B cell (primary cell): Measurements from ENCODE around the gene ELF4. TPM values are rescaled to one million over a fixed set of nuclear protein-coding genes. Genes with fewer than 3 reads are reported as not detected.

Experiments used
- ATAC-seq: fragments of 200-7000 bp; cut with Tn5 transposase; one replicate; pipeline ENCODE4 v1.10.0; 2021; ENCODE audit warnings: low read depth, mild to moderate bottlenecking, moderate number of reproducible peaks, moderate library complexity
- CTCF ChIA-PET: fragments of 350-600 bp; sonication (Branson Sonifier 250); formaldehyde crosslinking; loops from one replicate; lab custom pipeline; 2021; ENCODE audit warnings: antibody characterized with exemption, inconsistent platforms; lab: Charles Lee
- POLR2A ChIA-PET: fragments of 350-600 bp; sonication (Branson Sonifier 250); formaldehyde crosslinking; loops from one replicate; lab custom pipeline; 2021; ENCODE audit warnings: antibody characterized with exemption; lab: Charles Lee
- DNase-seq: peaks from one replicate; pipeline ENCODE4 v3.0.0; 2013
- H2AFZ ChIP-seq: 2 replicates; pipeline ENCODE4 v1.6.1; 2012; ENCODE audit warnings: mild to moderate bottlenecking, low read depth, low read length; ENCODE audit not compliant: insufficient read depth, poor library complexity, severe bottlenecking
- H3K27ac ChIP-seq, 2 donors: 1 replicate in 1 of 2; 2 replicates in 1 of 2; pipeline ENCODE4 v1.5.1; 2012 to 2013; ENCODE audit warnings: low read length in 2 of 2, mild to moderate bottlenecking in 2 of 2, moderate library complexity in 1 of 2
- H3K27me3 ChIP-seq, 4 experiments: fragments of 200-600 bp in 1 of 4; sonication (generic) in 1 of 4; replicated peaks in 1 of 4; 1 replicate in 2 of 4; 2 replicates in 2 of 4; pipeline versions ENCODE4 v1.6.1 to v1.7.0; 2013 to 2016; ENCODE audit warnings: low read length in 3 of 4, mild to moderate bottlenecking in 2 of 4, mixed read lengths in 1 of 4, moderate library complexity in 1 of 4; ENCODE audit not compliant: insufficient read depth in 4 of 4, control insufficient read depth in 3 of 4; ENCODE audit errors: control extremely low read depth in 1 of 4
- H3K36me3 ChIP-seq, 2 experiments: replicated peaks in 1 of 2; 1 replicate in 1 of 2; 2 replicates in 1 of 2; pipeline versions ENCODE4 v1.6.1 to v1.7.1; 2013; ENCODE audit warnings: low read length in 1 of 2; ENCODE audit not compliant: insufficient read depth in 2 of 2, control insufficient read depth in 1 of 2; ENCODE audit errors: control extremely low read depth in 1 of 2, extremely low read depth in 1 of 2
- H3K4me1 ChIP-seq, 2 donors: fragments of 200-600 bp in 1 of 2; sonication (generic) in 1 of 2; 1 replicate in 1 of 2; 2 replicates in 1 of 2; pipeline versions ENCODE4 v1.5.1 to v1.6.1; 2013 to 2017; ENCODE audit warnings: low read length in 2 of 2; ENCODE audit not compliant: control insufficient read depth in 2 of 2, insufficient read depth in 2 of 2
- H3K4me2 ChIP-seq: replicated peaks from 2 replicates; pipeline ENCODE3; 2012; ENCODE audit warnings: mild to moderate bottlenecking, low read depth, low read length; ENCODE audit not compliant: poor library complexity, severe bottlenecking
- H3K4me3 ChIP-seq, 5 experiments: fragments of 200-600 bp in 1 of 5; sonication (generic) in 1 of 5; 1 replicate in 3 of 5; 2 replicates in 2 of 5; pipeline versions ENCODE4 v1.5.1 to v1.7.0; 2011 to 2016; ENCODE audit warnings: low read length in 4 of 5, mild to moderate bottlenecking in 4 of 5, low read depth in 2 of 5, control low read depth in 1 of 5, moderate library complexity in 1 of 5; ENCODE audit not compliant: insufficient read depth in 1 of 5; ENCODE audit errors: control extremely low read depth in 1 of 5, extremely low read depth in 1 of 5
- H3K79me2 ChIP-seq: fragments of 200-600 bp; sonication (generic); one replicate; pipeline ENCODE4 v1.6.0; 2016; ENCODE audit warnings: low read length; ENCODE audit not compliant: control insufficient read depth, insufficient read depth
- H3K9ac ChIP-seq: fragments of 200-600 bp; sonication (generic); 2 replicates; pipeline ENCODE4 v1.6.1; 2017; ENCODE audit warnings: mild to moderate bottlenecking, low read length, moderate library complexity
- H3K9me3 ChIP-seq, 3 donors: one replicate each; pipeline versions ENCODE4 v1.6.1 to v1.7.1; 2013; ENCODE audit warnings: low read length in 2 of 3; ENCODE audit not compliant: control insufficient read depth in 2 of 3, insufficient read depth in 1 of 3; ENCODE audit errors: control extremely low read depth in 1 of 3
- H4K20me1 ChIP-seq: 2 replicates; pipeline ENCODE4 v1.6.0; 2012; ENCODE audit warnings: mild to moderate bottlenecking, low read length; ENCODE audit not compliant: insufficient read depth, control insufficient read depth, poor library complexity, severe bottlenecking
- H3K27ac Mint-ChIP-seq: one replicate; pipeline ENCODE4 v1.8.0; 2021; ENCODE audit warnings: mixed read lengths
- H3K27me3 Mint-ChIP-seq: one replicate; pipeline ENCODE4 v1.8.0; 2021; ENCODE audit warnings: mixed read lengths
- H3K4me1 Mint-ChIP-seq: one replicate; pipeline ENCODE4 v1.8.0; 2021; ENCODE audit warnings: mixed read lengths
- H3K4me3 Mint-ChIP-seq: one replicate; pipeline ENCODE4 v1.8.0; 2021; ENCODE audit warnings: mixed read lengths
- H3K9me3 Mint-ChIP-seq: one replicate; pipeline ENCODE4 v1.8.0; 2022; ENCODE audit warnings: mixed read lengths; ENCODE audit not compliant: insufficient read depth
- EZH2 ChIP-seq: IDR thresholded peaks from 2 replicates; pipeline ENCODE4 v1.6.1; 2012; ENCODE audit warnings: borderline replicate concordance, low read depth, mild to moderate bottlenecking, moderate library complexity, low read length; ENCODE audit not compliant: insufficient read depth, poor library complexity, severe bottlenecking
- WGBS: methylation state at CpG from one replicate; pipeline ENCODE4 v1.1.5; 2013; ENCODE audit warnings: missing lambda C conversion rate; ENCODE audit not compliant: insufficient coverage; 5-methylcytosine and 5-hydroxymethylcytosine counted together
- intact Hi-C: fragments of 100-400 bp; cut with micrococcal nuclease; formaldehyde crosslinking; loops from one replicate; pipeline ENCODE4 v1.10.0; 2022
- polyA plus RNA-seq: library from polyadenylated mRNA; depleted of rRNA; stranded (reverse); fragments of >200 nt; gene quantifications from 2 replicates; pipeline ENCODE4 v1.2.3, GENCODE V29; 2012
- total RNA-seq, 2 donors: library from RNA; stranded (reverse); fragments of 120-200 nt in 1 of 2; gene quantifications; 1 replicate in 1 of 2; 2 replicates in 1 of 2; pipeline versions ENCODE4 v1.2.3 to v1.2.4, GENCODE V29; 2013 to 2022
- TF ChIP-seq, protein P1 (sequence below): fragments of 200-600 bp; IDR thresholded peaks from one replicate; pipeline ENCODE4 v1.8.0; 2022; ENCODE audit warnings: antibody characterized with exemption, mild to moderate bottlenecking

The ELF4 gene
- total and polyA plus RNA-seq, 2 donors (not counting 1 experiment from before 2014, with no cell fraction given), result 24.7 to 26.3 TPM

DNA sequence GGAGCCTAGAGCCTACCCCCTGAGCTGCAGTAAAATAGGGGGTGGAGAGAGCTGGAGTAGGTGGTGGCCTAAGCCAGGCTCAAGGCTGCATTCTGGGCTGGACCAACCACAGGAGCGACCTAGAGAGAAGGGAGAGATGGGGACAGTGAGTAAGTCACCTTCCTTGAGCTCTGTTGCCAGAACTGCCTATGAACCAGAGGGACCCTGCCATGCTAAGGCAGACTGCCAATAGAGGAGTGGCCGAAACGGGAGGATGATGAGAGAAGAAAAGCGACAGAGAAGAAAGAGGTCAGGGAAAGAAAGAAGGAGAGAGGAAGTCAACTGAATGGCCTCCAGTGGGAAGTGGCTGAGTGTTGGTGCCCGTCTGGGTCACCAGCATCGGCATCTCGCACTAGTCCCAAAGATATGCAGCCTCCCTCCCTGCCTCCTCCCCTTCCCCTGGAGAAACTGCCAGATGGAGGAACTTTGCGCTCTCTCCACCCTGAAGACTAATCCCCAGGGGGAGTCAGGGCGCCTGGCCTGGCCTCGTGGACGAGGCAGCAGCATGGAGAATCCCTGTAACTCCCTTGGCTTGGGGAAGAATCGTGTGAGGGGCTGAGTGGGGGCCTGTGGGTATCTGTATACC, 28.8 kb downstream of the ELF4 start:
- no peak for DNase-seq
- Mint-ChIP-seq H3K4me3 (peak overlapping the region; percentile 88), H3K27me3 (no peaks in the 10 kb centered on the region), H3K4me1 (peaks cover 57% of the 10 kb centered on the region), H3K9me3 (no peaks in the 10 kb centered on the region), H3K27ac (peak overlapping the region; percentile 77)
- Histone ChIP-seq H3K4me2 (peak overlapping the region; percentile 87), H3K9me3 (no peaks in the 10 kb centered on the region), H3K36me3 (peaks cover 0 to 7% of the 10 kb centered on the region in 2 experiments), H3K9ac (peak overlapping the region; percentile 58), H3K4me1 (peaks cover 49 to 56% of the 10 kb centered on the region in 2 donors), H2AFZ (peak overlapping the region; percentile 22), H3K4me3 (peak overlapping the region in 3 of 5 experiments; percentile 47 to 65 (median 54)), H3K79me2 (peaks cover 38% of the 10 kb centered on the region), H4K20me1 (no peaks in the 10 kb centered on the region), H3K27me3 (no peaks in the 10 kb centered on the region), H3K27ac (peak overlapping the region; percentile 64 to 74)
- TF ChIP-seq, protein P1, sequence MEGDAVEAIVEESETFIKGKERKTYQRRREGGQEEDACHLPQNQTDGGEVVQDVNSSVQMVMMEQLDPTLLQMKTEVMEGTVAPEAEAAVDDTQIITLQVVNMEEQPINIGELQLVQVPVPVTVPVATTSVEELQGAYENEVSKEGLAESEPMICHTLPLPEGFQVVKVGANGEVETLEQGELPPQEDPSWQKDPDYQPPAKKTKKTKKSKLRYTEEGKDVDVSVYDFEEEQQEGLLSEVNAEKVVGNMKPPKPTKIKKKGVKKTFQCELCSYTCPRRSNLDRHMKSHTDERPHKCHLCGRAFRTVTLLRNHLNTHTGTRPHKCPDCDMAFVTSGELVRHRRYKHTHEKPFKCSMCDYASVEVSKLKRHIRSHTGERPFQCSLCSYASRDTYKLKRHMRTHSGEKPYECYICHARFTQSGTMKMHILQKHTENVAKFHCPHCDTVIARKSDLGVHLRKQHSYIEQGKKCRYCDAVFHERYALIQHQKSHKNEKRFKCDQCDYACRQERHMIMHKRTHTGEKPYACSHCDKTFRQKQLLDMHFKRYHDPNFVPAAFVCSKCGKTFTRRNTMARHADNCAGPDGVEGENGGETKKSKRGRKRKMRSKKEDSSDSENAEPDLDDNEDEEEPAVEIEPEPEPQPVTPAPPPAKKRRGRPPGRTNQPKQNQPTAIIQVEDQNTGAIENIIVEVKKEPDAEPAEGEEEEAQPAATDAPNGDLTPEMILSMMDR, result no peak
- TF ChIP-seq EZH2, result no peak
- 62% methylated on average over 2 of the region's 12 CpGs for WGBS
- no peak for ATAC-seq
- CTCF ChIA-PET, result interaction anchor here (0.7 to 6.6 kb wide), 20 partner anchors 9 to 176 kb away, joined by 3 to 164 read pairs (median 6); partner anchors contain the start of genes AIFM1, RAB33A and UTP14A
- POLR2A ChIA-PET, result interaction anchor here (0.6 to 1.9 kb wide), 6 partner anchors 11 to 110 kb away, joined by 4 to 9 read pairs (median 4); no protein-coding TSS in a partner anchor
- intact Hi-C loops, result loop anchor here (1.0 to 5.0 kb wide), 3 partner anchors 27 to 86 kb away; partner anchors contain the start of gene AIFM1
